OCI-LY3 (cell line): Measurements from ENCODE around the gene SLC12A6.
"Not testable (repeated sequence)": the region's sequence is repeated elsewhere in the genome, so short reads cannot be mapped to it uniquely, and the experiment has no call there.

Experiments
- EZH2phosphoT487 ChIP-seq: fragments of 200-600 bp; shearing (Covaris generic); IDR thresholded peaks from 2 replicates; pipeline ENCODE4 v1.6.1; 2018; ENCODE audit warnings: antibody characterized with exemption, mixed run types, low read depth
- TF ChIP-seq, protein P1 (sequence below): fragments of 200-600, 300-600 bp; sonication (generic); IDR thresholded peaks from 2 replicates; pipeline ENCODE4 v1.5.1; 2014; ENCODE audit warnings: antibody characterized with exemption, low read length, low read depth

DNA sequence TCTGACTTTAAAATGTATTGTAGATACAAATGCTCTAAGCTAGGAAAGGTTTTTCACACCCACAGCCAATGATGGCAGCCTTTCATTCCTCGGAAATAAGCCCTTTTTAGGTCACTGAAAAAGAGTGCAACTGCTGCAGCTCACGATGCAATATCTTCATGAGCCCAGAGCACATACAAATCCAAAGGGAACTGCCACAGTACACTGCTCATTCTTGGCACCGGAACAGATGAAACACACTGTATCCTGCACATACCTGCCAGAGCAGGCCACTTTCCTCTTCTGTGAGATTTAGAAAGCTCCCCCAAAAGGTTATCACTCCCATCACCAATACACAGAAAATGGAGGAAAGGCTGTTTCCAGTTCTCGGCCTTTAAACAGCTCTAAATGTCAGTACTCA lies 42.9 kb upstream of the SLC12A6 start:
- TF ChIP-seq, protein P1, sequence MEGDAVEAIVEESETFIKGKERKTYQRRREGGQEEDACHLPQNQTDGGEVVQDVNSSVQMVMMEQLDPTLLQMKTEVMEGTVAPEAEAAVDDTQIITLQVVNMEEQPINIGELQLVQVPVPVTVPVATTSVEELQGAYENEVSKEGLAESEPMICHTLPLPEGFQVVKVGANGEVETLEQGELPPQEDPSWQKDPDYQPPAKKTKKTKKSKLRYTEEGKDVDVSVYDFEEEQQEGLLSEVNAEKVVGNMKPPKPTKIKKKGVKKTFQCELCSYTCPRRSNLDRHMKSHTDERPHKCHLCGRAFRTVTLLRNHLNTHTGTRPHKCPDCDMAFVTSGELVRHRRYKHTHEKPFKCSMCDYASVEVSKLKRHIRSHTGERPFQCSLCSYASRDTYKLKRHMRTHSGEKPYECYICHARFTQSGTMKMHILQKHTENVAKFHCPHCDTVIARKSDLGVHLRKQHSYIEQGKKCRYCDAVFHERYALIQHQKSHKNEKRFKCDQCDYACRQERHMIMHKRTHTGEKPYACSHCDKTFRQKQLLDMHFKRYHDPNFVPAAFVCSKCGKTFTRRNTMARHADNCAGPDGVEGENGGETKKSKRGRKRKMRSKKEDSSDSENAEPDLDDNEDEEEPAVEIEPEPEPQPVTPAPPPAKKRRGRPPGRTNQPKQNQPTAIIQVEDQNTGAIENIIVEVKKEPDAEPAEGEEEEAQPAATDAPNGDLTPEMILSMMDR = not testable (repeated sequence)
- not testable (repeated sequence) for TF ChIP-seq EZH2phosphoT487
